PC-3 (cell line): ENCODE results near the gene CDKN2B-AS1.

Experiments
- EZH2 ChIP-seq: fragments of 300-600 bp; sonication (generic); IDR thresholded peaks from one replicate; pipeline ENCODE4 v1.6.1; 2017; ENCODE audit warnings: antibody characterized with exemption, mild to moderate bottlenecking, low read length; ENCODE audit not compliant: unreplicated experiment
- TF ChIP-seq, protein P1 (sequence below): fragments of 300-600 bp; sonication (generic); conservative IDR thresholded peaks from 2 replicates; pipeline ENCODE4 v1.5.1; 2017; ENCODE audit warnings: antibody characterized with exemption, low read depth, mild to moderate bottlenecking, low read length

DNA sequence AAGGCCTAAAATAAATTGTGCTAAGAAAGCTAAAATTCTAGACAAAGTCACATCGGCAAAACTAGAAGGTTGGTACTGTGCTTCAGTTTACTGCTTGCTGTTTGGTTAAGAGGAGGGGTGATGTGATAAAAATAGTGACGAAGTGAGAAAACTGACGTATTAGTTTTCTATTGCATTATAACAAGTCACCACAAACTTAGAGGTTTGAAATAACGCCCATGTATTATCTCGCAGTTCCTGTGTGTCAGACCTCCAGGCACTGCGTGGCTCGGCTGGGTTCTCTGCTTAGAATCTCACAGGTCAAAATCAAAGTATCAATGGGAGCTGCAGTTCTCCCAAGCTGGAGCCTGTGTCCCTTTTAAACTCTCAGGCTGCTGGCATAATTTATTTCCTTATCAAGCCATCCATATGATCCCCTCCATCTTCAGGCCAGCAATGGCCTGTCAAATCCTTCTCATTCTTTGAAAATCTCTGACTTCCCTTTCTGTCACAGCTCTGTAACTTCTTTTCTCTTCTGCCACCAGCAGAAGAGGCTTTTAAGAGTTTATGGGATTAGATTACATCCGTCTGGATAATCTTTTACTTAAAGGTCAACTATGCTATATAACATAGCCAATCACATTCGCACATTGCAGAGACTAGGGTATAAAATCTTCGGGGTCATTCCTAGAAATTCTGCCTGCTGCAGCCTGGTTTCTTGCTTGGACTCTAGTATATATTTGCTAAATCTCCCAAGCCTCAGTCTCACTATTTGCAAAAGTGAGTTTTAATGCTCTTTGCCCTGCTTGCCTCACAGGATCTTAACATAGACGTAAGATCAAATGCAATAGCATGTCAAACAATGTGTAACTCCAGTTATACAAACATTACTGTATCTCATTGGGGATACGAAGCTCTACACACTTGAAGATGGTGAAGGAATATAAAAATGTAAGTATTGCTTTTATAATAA, 118.6 kb downstream of the CDKN2B-AS1 start:
- TF ChIP-seq, protein P1, sequence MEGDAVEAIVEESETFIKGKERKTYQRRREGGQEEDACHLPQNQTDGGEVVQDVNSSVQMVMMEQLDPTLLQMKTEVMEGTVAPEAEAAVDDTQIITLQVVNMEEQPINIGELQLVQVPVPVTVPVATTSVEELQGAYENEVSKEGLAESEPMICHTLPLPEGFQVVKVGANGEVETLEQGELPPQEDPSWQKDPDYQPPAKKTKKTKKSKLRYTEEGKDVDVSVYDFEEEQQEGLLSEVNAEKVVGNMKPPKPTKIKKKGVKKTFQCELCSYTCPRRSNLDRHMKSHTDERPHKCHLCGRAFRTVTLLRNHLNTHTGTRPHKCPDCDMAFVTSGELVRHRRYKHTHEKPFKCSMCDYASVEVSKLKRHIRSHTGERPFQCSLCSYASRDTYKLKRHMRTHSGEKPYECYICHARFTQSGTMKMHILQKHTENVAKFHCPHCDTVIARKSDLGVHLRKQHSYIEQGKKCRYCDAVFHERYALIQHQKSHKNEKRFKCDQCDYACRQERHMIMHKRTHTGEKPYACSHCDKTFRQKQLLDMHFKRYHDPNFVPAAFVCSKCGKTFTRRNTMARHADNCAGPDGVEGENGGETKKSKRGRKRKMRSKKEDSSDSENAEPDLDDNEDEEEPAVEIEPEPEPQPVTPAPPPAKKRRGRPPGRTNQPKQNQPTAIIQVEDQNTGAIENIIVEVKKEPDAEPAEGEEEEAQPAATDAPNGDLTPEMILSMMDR = no peak
- no peak for TF ChIP-seq EZH2
